ENCODE results near the gene MAP3K7CL.

DNA sequence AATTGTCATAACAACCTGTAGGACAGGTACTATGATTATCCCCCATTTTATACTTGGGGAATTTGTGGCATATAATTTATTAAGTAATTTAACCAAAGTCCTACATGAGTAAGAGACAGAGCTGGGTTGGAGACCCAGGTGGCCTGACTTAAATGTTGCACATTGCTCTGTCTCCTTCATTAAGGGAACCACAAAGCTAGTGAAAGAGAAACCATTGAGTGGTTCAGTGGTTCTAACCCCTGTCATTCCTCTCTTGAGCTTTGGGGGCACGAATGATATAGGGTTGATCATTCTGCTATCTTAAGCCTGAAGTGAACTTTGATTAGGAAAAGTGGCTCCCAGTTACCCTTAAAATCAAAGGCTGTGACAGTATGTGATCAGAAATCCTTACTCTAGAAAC, 5.3 kb upstream of the MAP3K7CL start:
- TF ChIP-seq, protein P1, sequence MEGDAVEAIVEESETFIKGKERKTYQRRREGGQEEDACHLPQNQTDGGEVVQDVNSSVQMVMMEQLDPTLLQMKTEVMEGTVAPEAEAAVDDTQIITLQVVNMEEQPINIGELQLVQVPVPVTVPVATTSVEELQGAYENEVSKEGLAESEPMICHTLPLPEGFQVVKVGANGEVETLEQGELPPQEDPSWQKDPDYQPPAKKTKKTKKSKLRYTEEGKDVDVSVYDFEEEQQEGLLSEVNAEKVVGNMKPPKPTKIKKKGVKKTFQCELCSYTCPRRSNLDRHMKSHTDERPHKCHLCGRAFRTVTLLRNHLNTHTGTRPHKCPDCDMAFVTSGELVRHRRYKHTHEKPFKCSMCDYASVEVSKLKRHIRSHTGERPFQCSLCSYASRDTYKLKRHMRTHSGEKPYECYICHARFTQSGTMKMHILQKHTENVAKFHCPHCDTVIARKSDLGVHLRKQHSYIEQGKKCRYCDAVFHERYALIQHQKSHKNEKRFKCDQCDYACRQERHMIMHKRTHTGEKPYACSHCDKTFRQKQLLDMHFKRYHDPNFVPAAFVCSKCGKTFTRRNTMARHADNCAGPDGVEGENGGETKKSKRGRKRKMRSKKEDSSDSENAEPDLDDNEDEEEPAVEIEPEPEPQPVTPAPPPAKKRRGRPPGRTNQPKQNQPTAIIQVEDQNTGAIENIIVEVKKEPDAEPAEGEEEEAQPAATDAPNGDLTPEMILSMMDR (IDR thresholded peaks at IDR 0.05), result no peak
- no peak for TF ChIP-seq POLR2A (IDR thresholded peaks at IDR 0.05)
